GM10266 (cell line): Measurements from ENCODE around the gene SUCO.
"Not testable (repeated sequence)": the region's sequence is repeated elsewhere in the genome, so short reads cannot be mapped to it uniquely, and the experiment has no call there.

Experiments
- DNase-seq: peaks from one replicate; pipeline ENCODE4 v3.0.0; 2012; ENCODE audit errors: extremely low spot score
- TF ChIP-seq, protein P1 (sequence below): IDR thresholded peaks from 2 replicates; pipeline ENCODE4 v1.5.1; 2012; ENCODE audit warnings: mild to moderate bottlenecking, low read depth; ENCODE audit not compliant: control insufficient read depth, insufficient read depth; ENCODE audit errors: missing control alignments

Gene SUCO

DNA sequence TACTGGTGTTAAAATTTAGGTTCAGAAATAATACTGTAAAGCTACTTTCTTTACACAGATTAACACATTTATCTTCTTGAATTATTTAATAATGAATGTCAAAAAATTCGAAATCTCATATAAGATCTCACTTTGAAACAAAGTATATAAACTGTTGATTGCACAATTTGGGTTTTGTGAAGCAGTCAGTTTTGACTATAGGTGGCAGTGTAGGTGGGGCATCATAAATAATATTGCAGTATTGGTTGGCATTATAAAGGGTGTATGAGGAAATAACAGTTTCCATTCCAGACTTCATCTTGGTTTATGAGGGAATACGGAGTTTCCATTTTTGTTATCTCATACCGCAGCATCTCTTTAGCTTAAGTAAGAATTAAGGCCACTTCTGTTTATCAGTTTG, 49.9 kb downstream of the SUCO start:
- no peak for DNase-seq
- TF ChIP-seq, protein P1, sequence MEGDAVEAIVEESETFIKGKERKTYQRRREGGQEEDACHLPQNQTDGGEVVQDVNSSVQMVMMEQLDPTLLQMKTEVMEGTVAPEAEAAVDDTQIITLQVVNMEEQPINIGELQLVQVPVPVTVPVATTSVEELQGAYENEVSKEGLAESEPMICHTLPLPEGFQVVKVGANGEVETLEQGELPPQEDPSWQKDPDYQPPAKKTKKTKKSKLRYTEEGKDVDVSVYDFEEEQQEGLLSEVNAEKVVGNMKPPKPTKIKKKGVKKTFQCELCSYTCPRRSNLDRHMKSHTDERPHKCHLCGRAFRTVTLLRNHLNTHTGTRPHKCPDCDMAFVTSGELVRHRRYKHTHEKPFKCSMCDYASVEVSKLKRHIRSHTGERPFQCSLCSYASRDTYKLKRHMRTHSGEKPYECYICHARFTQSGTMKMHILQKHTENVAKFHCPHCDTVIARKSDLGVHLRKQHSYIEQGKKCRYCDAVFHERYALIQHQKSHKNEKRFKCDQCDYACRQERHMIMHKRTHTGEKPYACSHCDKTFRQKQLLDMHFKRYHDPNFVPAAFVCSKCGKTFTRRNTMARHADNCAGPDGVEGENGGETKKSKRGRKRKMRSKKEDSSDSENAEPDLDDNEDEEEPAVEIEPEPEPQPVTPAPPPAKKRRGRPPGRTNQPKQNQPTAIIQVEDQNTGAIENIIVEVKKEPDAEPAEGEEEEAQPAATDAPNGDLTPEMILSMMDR, result no peak

DNA sequence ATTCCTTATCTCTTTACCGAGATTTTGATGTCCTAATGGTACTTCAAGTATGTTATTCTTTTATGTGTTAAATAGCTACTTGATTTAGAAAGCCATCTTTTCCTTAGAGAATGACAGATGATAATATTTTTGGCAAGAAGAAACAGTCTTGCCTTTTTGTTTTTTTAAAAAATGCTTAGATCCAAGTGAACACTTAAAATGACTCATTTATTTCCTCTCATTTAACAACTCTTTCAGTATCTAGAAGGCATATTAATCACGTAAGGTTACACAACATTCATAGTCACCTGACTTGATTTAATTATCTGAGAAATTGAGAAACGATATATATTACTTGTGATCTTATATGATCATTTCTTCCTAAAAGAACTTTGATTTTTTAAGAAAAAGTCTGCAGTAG, 52.4 kb downstream of the SUCO start:
- no peak for DNase-seq
- TF ChIP-seq, protein P1, result no peak

DNA sequence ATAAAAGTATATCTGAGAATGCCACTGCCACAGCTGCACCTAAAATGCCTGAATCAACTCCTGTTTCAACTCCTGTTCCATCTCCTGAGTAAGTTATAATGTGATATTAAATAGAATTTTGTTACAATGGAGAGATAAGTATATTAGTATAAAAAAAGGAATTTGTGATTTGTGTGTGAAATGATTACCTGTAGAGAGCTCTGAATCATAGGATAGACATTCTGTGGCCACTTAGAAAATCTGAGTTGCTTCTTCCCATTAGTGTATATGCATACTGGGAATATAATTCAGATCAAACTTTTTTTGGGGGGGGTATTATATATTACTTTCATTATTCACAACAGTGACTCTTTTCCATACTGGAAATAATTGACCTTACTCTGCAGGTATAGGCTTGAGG, 52.9 kb downstream of the SUCO start:
- no peak for DNase-seq
- TF ChIP-seq, protein P1, result no peak

DNA sequence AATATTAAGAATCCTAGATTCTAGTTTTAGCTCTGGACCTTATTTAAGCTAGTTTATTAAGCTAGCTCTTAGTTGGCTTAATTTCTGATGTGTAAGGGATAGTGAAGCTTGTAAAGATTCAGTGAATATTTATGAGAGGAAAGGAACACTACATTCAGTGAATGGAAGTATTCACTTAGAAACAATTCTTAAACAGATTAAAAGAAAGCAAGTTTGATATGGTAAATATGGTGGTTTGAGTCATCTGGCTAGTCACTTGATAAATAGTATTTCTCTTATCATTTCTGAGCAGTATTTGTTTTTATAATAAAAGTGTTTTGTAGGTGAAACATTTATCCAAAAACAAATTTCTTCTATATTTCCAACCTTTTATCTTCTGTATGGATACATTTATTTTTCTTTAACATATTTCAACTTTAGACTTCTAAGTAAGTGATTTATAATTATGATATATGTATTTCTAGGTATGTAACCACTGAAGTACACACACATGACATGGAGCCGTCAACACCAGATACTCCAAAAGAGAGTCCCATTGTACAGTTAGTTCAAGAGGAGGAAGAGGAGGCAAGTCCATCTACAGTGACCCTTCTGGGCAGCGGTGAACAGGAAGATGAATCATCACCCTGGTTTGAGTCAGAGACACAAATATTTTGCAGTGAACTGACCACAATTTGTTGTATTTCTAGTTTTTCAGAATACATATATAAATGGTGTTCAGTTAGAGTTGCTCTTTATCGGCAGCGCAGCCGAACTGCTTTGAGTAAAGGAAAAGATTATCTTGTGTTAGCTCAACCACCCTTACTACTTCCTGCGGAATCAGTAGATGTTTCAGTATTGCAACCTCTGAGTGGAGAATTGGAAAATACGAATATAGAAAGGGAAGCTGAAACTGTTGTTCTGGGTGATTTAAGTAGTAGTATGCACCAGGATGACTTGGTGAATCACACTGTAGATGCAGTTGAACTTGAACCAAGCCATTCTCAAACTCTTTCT, 55.6 kb downstream of the SUCO start:
- no peak for DNase-seq

DNA sequence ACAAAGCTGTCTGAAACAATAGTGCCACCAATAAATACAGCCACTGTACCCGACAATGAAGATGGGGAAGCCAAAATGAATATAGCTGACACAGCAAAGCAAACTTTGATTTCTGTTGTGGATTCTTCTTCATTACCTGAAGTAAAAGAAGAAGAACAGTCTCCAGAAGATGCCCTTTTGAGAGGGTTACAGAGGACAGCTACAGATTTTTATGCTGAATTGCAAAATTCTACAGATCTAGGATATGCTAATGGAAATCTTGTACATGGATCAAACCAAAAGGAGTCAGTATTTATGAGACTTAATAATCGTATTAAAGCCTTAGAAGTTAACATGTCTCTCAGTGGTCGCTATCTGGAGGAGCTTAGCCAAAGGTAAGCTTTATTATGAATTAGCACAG, 56.6 kb downstream of the SUCO start:
- TF ChIP-seq, protein P1, result no peak
- DNase-seq, result no peak

More for the DNA sequence above, 55.6 kb downstream of the SUCO start:
- TF ChIP-seq, protein P1, result no peak

DNA sequence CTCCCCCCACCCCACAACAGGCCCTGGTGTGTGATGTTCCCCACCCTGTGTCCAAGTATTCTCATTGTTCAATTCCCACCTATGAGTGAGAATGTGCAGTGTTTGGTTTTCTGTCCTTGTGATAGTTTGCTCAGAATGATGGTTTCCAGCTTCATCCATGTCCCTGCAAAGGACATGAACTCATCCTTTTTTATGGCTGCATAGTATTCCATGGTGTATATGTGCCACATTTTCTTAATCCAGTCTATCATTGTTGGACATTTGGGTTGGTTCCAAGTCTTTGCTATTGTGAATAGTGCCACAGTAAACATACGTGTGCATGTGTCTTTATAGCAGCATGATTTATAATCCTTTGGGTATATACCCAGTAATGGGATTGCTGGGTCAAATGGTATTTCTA, 58.5 kb downstream of the SUCO start:
- not testable (repeated sequence) for DNase-seq

DNA sequence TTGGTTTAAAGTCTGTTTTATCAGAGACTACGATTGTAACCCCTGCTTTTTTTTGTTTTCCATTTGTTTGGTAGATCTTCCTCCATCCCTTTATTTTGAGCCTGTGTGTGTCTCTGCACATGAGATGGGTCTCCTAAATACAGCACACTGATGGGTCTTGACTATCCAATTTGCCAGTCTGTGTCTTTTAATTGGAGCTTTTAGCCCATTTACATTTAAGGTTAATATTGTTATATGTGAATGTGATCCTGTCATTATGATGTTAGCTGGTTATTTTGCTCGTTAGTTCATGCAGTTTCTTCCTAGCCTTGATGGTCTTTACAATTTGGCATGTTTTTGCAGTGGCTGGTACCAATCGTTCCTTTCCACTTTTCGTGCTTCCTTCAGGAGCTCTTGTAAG, 62.1 kb downstream of the SUCO start:
- not testable (repeated sequence) for DNase-seq

DNA sequence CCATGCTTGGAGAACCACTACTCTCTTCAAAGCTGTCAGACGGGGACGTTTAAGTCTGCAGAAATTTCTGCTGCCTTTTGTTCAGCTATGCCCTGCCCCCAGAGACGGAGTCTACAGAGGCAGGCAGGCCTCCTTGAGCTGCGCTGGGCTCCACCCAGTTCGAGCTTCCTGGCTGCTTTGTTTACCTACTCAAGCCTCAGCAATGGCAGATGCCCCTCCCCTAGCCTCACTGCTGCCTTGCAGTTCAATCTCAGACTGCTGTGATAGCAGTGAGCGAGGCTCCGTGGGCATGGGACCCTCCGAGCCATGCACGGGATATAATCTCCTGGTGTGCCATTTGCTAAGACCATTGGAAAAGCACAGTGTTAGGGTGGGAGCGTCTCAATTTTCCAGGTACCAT, 63.8 kb downstream of the SUCO start:
- DNase-seq, result not testable (repeated sequence)

DNA sequence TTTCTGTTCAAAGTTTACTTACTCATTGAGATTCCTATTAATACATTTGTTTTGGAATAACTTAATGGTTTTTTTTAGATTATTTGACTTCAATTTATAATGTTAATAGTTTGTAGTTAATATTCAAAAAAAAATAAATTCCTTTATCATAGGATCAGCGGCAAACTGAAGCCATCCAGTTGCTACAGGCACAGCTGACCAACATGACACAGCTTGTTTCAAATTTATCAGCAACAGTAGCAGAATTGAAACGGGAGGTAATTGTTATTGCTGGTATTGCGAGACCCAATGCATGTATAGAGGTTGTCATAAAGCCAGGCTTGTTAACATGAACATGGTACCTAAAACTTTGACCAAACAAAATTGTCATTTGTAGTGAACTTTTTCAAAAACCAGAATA, 67.0 kb downstream of the SUCO start:
- TF ChIP-seq, protein P1, result no peak
- no peak for DNase-seq
